K562 (cell line): Measurements from ENCODE around the gene YBX2. TPM values are rescaled to one million over a fixed set of nuclear protein-coding genes. Genes with fewer than 3 reads are reported as not detected.

Source experiments
- ATAC-seq: fragments of 200-7000 bp; cut with Tn5 transposase; 3 replicates; pipeline ENCODE4 v1.9.1; 2020; ENCODE audit warnings: moderate library complexity
- BruUV-seq: library from RNA; stranded (reverse); fragments of 400-500 nt; replicated peaks from 2 replicates; lab custom pipeline; 2021; lab: Mats Ljungman, UMichigan
- CTCF ChIA-PET: fragments of 300-600 bp; formaldehyde crosslinking; extraction: SDS; loops from one replicate; lab custom pipeline; 2021; ENCODE audit warnings: low intra/inter-chr PET ratio; lab: Yijun Ruan, JAX
- POLR2A ChIA-PET: fragments of 300-600, 350-650 bp; sonication (Branson Sonifier 250); formaldehyde crosslinking; extraction: SDS; loops from one replicate; lab custom pipeline; 2021; ENCODE audit warnings: antibody characterized with exemption, inconsistent platforms; lab: Yijun Ruan, JAX
- DNase-seq, 4 experiments: peaks; one replicate each; pipeline versions ENCODE4 v3.0.0 to v3.0.0-alpha.2; 2011 to 2018; ENCODE audit warnings: low spot score in 3 of 4, mixed read lengths in 3 of 4; ENCODE audit errors: extremely low read depth in 1 of 4
- FAIRE-seq: peaks from 2 replicates; lab custom pipeline; 2011; peaks lifted over from hg19 to GRCh38; lab: Jason Lieb, UNC
- H2AFZ ChIP-seq: 2 replicates; pipeline ENCODE4 v1.6.0; 2011; ENCODE audit warnings: low read depth, low read length, control low read depth, inconsistent platforms
- H3K27ac ChIP-seq: fragments of 200-600 bp; 3 replicates; pipeline ENCODE4 v1.8.0; 2011; ENCODE audit warnings: low read depth, mild to moderate bottlenecking, control low read depth, inconsistent platforms, low read length, moderate library complexity, mixed read lengths; ENCODE audit errors: extremely low read depth
- H3K27me3 ChIP-seq, 2 experiments: fragments of 300-600 bp in 1 of 2; 2 replicates in 1 of 2; 3 replicates in 1 of 2; pipeline versions ENCODE4 v1.6.0 to v1.8.0; 2011; ENCODE audit warnings: inconsistent platforms in 2 of 2, low read length in 2 of 2, mild to moderate bottlenecking in 1 of 2, mixed read lengths in 1 of 2, moderate library complexity in 1 of 2; ENCODE audit not compliant: control insufficient read depth in 2 of 2, insufficient read depth in 2 of 2
- H3K36me3 ChIP-seq: fragments of 300-600 bp; 3 replicates; pipeline ENCODE4 v1.8.0; 2011; ENCODE audit warnings: mild to moderate bottlenecking, low read length, inconsistent platforms; ENCODE audit not compliant: control insufficient read depth, insufficient read depth
- H3K4me1 ChIP-seq, 2 experiments: fragments of 200-600 bp in 1 of 2; replicated peaks in 1 of 2; 2 replicates in 1 of 2; 3 replicates in 1 of 2; pipeline versions ENCODE4 v1.5.1 to v1.8.0; 2011; ENCODE audit warnings: inconsistent platforms in 2 of 2, low read length in 2 of 2, mild to moderate bottlenecking in 1 of 2, mixed read lengths in 1 of 2, moderate library complexity in 1 of 2; ENCODE audit not compliant: control insufficient read depth in 2 of 2, insufficient read depth in 2 of 2
- H3K4me2 ChIP-seq: 2 replicates; pipeline ENCODE4 v1.6.1; 2011; ENCODE audit warnings: low read length, control low read depth, inconsistent platforms, mixed read lengths; ENCODE audit not compliant: insufficient read depth
- H3K4me3 ChIP-seq: fragments of 200-600 bp; sonication (generic), shearing (Covaris generic); 2 replicates; pipeline ENCODE4 v1.5.1; 2016; ENCODE audit warnings: control low read depth, inconsistent platforms
- H3K79me2 ChIP-seq: fragments of 200-600 bp; 3 replicates; pipeline ENCODE4 v1.8.0; 2011; ENCODE audit warnings: low read length, inconsistent platforms; ENCODE audit not compliant: control insufficient read depth, insufficient read depth
- H3K9ac ChIP-seq, 2 experiments: 2 replicates each; pipeline versions ENCODE4 v1.6.0 to v1.6.1; 2011; ENCODE audit warnings: low read depth in 2 of 2, low read length in 2 of 2, control low read depth in 1 of 2, inconsistent platforms in 1 of 2, mild to moderate bottlenecking in 1 of 2, mixed read lengths in 1 of 2; ENCODE audit not compliant: insufficient read depth in 1 of 2
- H3K9me1 ChIP-seq: one replicate; pipeline ENCODE4 v1.6.0; 2011; ENCODE audit warnings: inconsistent platforms, mild to moderate bottlenecking, low read length, moderate library complexity; ENCODE audit not compliant: control insufficient read depth, insufficient read depth
- H3K9me3 ChIP-seq: replicated peaks from 2 replicates; pipeline ENCODE4 v1.5.1; 2011; ENCODE audit warnings: low read depth, low read length, inconsistent platforms; ENCODE audit not compliant: control insufficient read depth, insufficient read depth
- H4K20me1 ChIP-seq: replicated peaks from 2 replicates; pipeline ENCODE4 v1.6.1; 2011; ENCODE audit warnings: low read length, inconsistent platforms, mixed read lengths; ENCODE audit not compliant: control insufficient read depth, insufficient read depth
- CBFA2T3 ChIP-seq: fragments of 450-650 bp; IDR thresholded peaks from 2 replicates; pipeline ENCODE4 v1.6.1; 2017
- EHMT2 ChIP-seq: fragments of 450-650 bp; IDR thresholded peaks from 2 replicates; pipeline ENCODE4 v1.6.1; 2018; ENCODE audit warnings: antibody characterized with exemption
- ESRRA ChIP-seq: fragments of 450-650 bp; IDR thresholded peaks from 2 replicates; pipeline ENCODE4 v1.6.1; 2014; ENCODE audit warnings: low read depth, mild to moderate bottlenecking, moderate library complexity, borderline replicate concordance
- FOXA3 ChIP-seq, 2 experiments: fragments of 450-650 bp in 1 of 2; sonication (generic) in 1 of 2; formaldehyde crosslinking; IDR thresholded peaks in 1 of 2; conservative IDR thresholded peaks in 1 of 2; 2 replicates each; pipeline versions ENCODE4 v1.4.0 to v1.8.0; 2020 to 2022; ENCODE audit warnings: mild to moderate bottlenecking in 2 of 2, missing genetic modification reagents in 1 of 2
- FOXK2 ChIP-seq, 2 experiments: fragments of 450-650 bp; IDR thresholded peaks in 1 of 2; conservative IDR thresholded peaks in 1 of 2; 2 replicates each; pipeline ENCODE4 v1.6.1; 2016; ENCODE audit warnings: low read depth in 2 of 2, mild to moderate bottlenecking in 1 of 2
- HDAC1 ChIP-seq, 2 experiments: fragments of 450-650 bp; IDR thresholded peaks; 2 replicates each; pipeline ENCODE4 v1.6.1; 2016 to 2017; ENCODE audit warnings: inconsistent platforms in 1 of 2, mild to moderate bottlenecking in 1 of 2, moderate library complexity in 1 of 2
- PRPF4 ChIP-seq: fragments of 200-400 bp; formaldehyde crosslinking; IDR thresholded peaks from one replicate; pipeline ENCODE4 v1.6.1; 2017; ENCODE audit warnings: low read length, low read depth, mild to moderate bottlenecking; ENCODE audit not compliant: insufficient read depth, poor library complexity, severe bottlenecking
- SIN3A ChIP-seq, 2 experiments: fragments of 150-350 bp in 1 of 2; IDR thresholded peaks; 2 replicates each; pipeline ENCODE4 v1.6.1; 2011 to 2016; ENCODE audit warnings: borderline replicate concordance in 2 of 2, low read depth in 2 of 2, low read length in 2 of 2, mild to moderate bottlenecking in 2 of 2, moderate library complexity in 2 of 2; ENCODE audit not compliant: control insufficient read depth in 1 of 2
- SMAD3 ChIP-seq: fragments of 450-650 bp; formaldehyde crosslinking; conservative IDR thresholded peaks from 2 replicates; pipeline ENCODE4 v1.4.0; 2020; ENCODE audit warnings: mild to moderate bottlenecking
- SMARCA4 ChIP-seq: fragments of 450-650 bp; IDR thresholded peaks from 2 replicates; pipeline ENCODE4 v1.6.1; 2016
- SRF ChIP-seq, 2 experiments: fragments of 250-450, 450-650 bp in 1 of 2; sonication (Bioruptor Pico) in 1 of 2; sonication (generic) in 1 of 2; formaldehyde crosslinking; IDR thresholded peaks; 2 replicates each; pipeline versions ENCODE4 v1.5.0 to v1.5.1; 2020 to 2022; ENCODE audit warnings: mild to moderate bottlenecking in 1 of 2, missing genetic modification reagents in 1 of 2
- ZC3H11A ChIP-seq: IDR thresholded peaks from 2 replicates; pipeline ENCODE4 v1.6.1; 2012; ENCODE audit warnings: low read depth, low read length, improper control_type of control experiment
- ZNF224 ChIP-seq: sonication (generic); formaldehyde crosslinking; IDR thresholded peaks from 2 replicates; pipeline ENCODE4 v1.8.0; 2022; ENCODE audit warnings: mild to moderate bottlenecking, missing genetic modification reagents
- ZNF311 ChIP-seq: fragments of 250-450 bp; sonication (Bioruptor Pico); IDR thresholded peaks from 2 replicates; pipeline ENCODE4 v1.4.0; 2020; ENCODE audit warnings: mild to moderate bottlenecking, moderate library complexity
- WGBS: fragments of 100-300 bp; shearing (Covaris generic); methylation state at CpG from one replicate; pipeline ENCODE4 v1.1.6; 2016; ENCODE audit warnings: low coverage, mixed read lengths; ENCODE audit not compliant: insufficient coverage; ENCODE audit errors: missing lambda C conversion rate; 5-methylcytosine and 5-hydroxymethylcytosine counted together
- in situ Hi-C: fragments of 300-500 bp; cut with MboI; formaldehyde crosslinking; loops from 4 replicates; pipeline ENCODE4 v1.15.0; 2018; ENCODE audit warnings: inconsistent platforms, mixed read lengths
- intact Hi-C: fragments of 100-400 bp; cut with micrococcal nuclease; formaldehyde crosslinking; loops from 2 replicates; pipeline ENCODE4 v1.14.2; 2022
- polyA plus RNA-seq, 8 experiments: library from polyadenylated mRNA; depleted of rRNA in 4 of 8; stranded (reverse) in 5 of 8; unstranded in 3 of 8; fragments of >200 nt; fragmentation: Nextera tagmentation in 2 of 8; fragmentation: Illumina TruSeq in 1 of 8; extraction: Ambion mirVana in 2 of 8; extraction: Trizol in 1 of 8; gene quantifications; 2 replicates each; pipeline versions ENCODE4 v1.2.1 to v1.2.3, GENCODE V29; 2011 to 2014; ENCODE audit warnings: inconsistent platforms in 1 of 8, missing spikeins in 1 of 8
- total RNA-seq, 7 experiments: library from RNA; depleted of rRNA in 6 of 7; stranded (reverse); fragments of >200 nt in 6 of 7; fragmentation: Illumina TruSeq in 2 of 7; extraction: Trizol in 2 of 7; gene quantifications; 2 replicates each; pipeline versions ENCODE4 v1.2.1 to v1.2.3, GENCODE V29; 2011 to 2021; ENCODE audit warnings: low replicate concordance in 1 of 7
- TF ChIP-seq, protein P1 (sequence below), 2 experiments: fragments of 450-650 bp; conservative IDR thresholded peaks; 2 replicates each; pipeline ENCODE4 v1.6.1; 2017; ENCODE audit warnings: mild to moderate bottlenecking in 2 of 2, moderate library complexity in 2 of 2

Gene YBX2
- total and polyA plus RNA-seq, 9 of the 15 experiments (the other 6 are each of a cell fraction or from before 2014, with no cell fraction given), result 0.03 to 0.59 (median 0.27) TPM; not detected in 6

DNA sequence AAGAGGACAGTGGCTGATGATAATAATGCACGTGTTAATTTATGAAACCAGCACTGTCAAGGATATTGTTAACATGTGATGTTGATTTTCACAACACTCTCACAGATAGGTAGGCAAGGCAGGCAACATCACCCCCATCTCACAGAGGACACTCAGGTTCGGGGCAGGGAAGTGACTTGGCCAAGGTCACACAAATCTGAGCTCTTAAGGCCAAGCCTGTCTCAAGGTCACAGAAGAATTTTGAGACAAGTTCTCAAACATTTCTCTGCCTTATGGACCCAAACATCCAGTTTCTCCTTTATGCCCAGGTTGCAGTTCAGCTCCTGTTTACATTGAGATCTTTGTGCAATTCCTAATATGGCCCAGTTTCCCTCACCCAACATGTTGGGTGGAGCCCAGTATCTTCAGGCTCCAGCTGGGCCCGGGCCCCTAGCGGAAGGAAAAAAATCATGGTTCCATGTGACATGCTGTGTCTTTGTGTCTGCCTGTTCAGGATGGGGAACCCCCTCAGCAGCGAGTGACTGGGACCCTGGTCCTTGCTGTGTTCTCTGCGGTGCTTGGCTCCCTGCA is 11.6 kb downstream of the YBX2 start:
- Histone ChIP-seq H3K4me2 (peak overlapping the region; percentile 73), H3K9ac (peak overlapping the region; percentile 65 to 91; a peak in 3 of 4 replicates)
- POLR2A ChIA-PET, result interaction anchor here (0.6 to 1.4 kb wide), 7 partner anchors 11 to 367 kb away, joined by 3 to 5 read pairs (median 3); partner anchors contain the start of gene PHF23
- TF ChIP-seq SRF (CRISPR knock-in tag; IDR thresholded peaks at IDR 0.05) (peak in 1 of 2 experiments; percentile 93; a peak in 2 of 4 replicates), SMARCA4 (0 out of 2 replicates have a peak, but pooled peaks have one; percentile 11), SIN3A (IDR thresholded peaks at IDR 0.05; ENCODE audit: borderline replicate concordance in 2 of 2, control insufficient read depth in 1 of 2, low read depth in 2 of 2, low read length in 2 of 2) (peak in 1 of 2 experiments; percentile 35; a peak in 1 of 4 replicates), SMAD3 (CRISPR knock-in tag) (no peak), ZNF311 (CRISPR knock-in tag) (no peak), ESRRA (peak; percentile 73; the same call in 1 of the 2 replicates), FOXK2 (conservative IDR thresholded peaks at IDR 0.05 in 1 of 2, IDR thresholded peaks at IDR 0.05 in 1 of 2; ENCODE audit: low read depth in 2 of 2) (peak; percentile 77 to 83), CBFA2T3 (peak; percentile 45; the same call in 1 of the 2 replicates), ZC3H11A (no peak), EHMT2 (no peak), FOXA3 (CRISPR knock-in tag; conservative IDR thresholded peaks at IDR 0.05 in 1 of 2, IDR thresholded peaks at IDR 0.05 in 1 of 2) (peak; percentile 48 to 70; a peak in 2 of 4 replicates), HDAC1 (IDR thresholded peaks at IDR 0.05) (0 out of 4 replicates have a peak, but pooled peaks of 1 of the 2 experiments have one; percentile 9), PRPF4 (no peak), ZNF224 (CRISPR knock-in tag) (no peak)
- TF ChIP-seq, protein P1, sequence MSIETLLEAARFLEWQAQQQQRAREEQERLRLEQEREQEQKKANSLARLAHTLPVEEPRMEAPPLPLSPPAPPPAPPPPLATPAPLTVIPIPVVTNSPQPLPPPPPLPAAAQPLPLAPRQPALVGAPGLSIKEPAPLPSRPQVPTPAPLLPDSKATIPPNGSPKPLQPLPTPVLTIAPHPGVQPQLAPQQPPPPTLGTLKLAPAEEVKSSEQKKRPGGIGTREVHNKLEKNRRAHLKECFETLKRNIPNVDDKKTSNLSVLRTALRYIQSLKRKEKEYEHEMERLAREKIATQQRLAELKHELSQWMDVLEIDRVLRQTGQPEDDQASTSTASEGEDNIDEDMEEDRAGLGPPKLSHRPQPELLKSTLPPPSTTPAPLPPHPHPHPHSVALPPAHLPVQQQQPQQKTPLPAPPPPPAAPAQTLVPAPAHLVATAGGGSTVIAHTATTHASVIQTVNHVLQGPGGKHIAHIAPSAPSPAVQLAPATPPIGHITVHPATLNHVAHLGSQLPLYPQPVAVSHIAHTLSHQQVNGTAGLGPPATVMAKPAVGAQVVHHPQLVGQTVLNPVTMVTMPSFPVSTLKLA (conservative IDR thresholded peaks at IDR 0.05), result peak; percentile 31 to 69; a peak in 1 of 4 replicates

More for the DNA sequence above, 11.6 kb downstream of the YBX2 start:
- BruUV-seq, result no TSS peak
- DNase-seq, result peak in 3 of 4 experiments; percentile 35 to 69 (median 44)
- Histone ChIP-seq H3K27me3 (no peaks in the 10 kb centered on the region), H4K20me1 (no peaks in the 10 kb centered on the region; the same call in 1 of the 2 replicates), H2AFZ (no peak overlapping the region), H3K27ac (peak overlapping the region; percentile 39; the same call in 2 of the 3 replicates), H3K9me3 (no peaks in the 10 kb centered on the region), H3K79me2 (no peaks in the 10 kb centered on the region; the same call in 2 of the 3 replicates), H3K4me3 (peak overlapping the region; percentile 65; the same call in 1 of the 2 replicates), H3K4me1 (peaks cover 15 to 44% of the 10 kb centered on the region in 2 experiments; a peak in 4 of 5 replicates), H3K36me3 (0 out of 3 replicates have a peak, but pooled peaks cover 3% of the 10 kb centered on the region), H3K9me1 (no peaks in the 10 kb centered on the region)
- intact Hi-C loops, result loop anchor here (5.0 kb wide), 1 partner anchor 46 kb away; the partner anchor contains the start of gene PHF23
- CTCF ChIA-PET, result no interaction called here
- ATAC-seq, result peak; percentile 22; the same call in 1 of the 3 replicates
- in situ Hi-C loops, result loop anchor here (5.0 kb wide), 1 partner anchor 59 kb away; no protein-coding TSS in a partner anchor
- peak; percentile 84 for FAIRE-seq
- whole genome bisulfite sequencing, result 8% methylated on average over 6 of the region's 6 CpGs
